Kidney (tissue), 14 donors: Measurements from ENCODE around the gene EXOC7. TPM values are rescaled to one million over a fixed set of nuclear protein-coding genes. Genes with fewer than 3 reads are reported as not detected.
A peak's percentile ranks its signal among the peaks of the same experiment; 100 is the strongest.

Source experiments
- DNase-seq, 5 donors: peaks; one replicate each; pipeline ENCODE4 v3.0.0-alpha.2; 2013 to 2020
- FAIRE-seq: peaks from 2 replicates; lab custom pipeline; 2012; peaks lifted over from hg19 to GRCh38; lab: Jason Lieb, UNC
- H3K27ac ChIP-seq, 2 donors: one replicate each; pipeline ENCODE4 v1.7.0; 2013; ENCODE audit warnings: low read depth in 2 of 2, low read length in 2 of 2, inconsistent platforms in 1 of 2
- H3K27me3 ChIP-seq: one replicate; pipeline ENCODE4 v1.7.1; 2013; ENCODE audit warnings: low read length, inconsistent platforms; ENCODE audit not compliant: control insufficient read depth, insufficient read depth
- H3K36me3 ChIP-seq, 3 donors: one replicate each; pipeline versions ENCODE4 v1.7.0 to v1.7.1; 2013; ENCODE audit warnings: low read length in 3 of 3, control low read depth in 1 of 3, inconsistent platforms in 1 of 3; ENCODE audit not compliant: insufficient read depth in 3 of 3, control insufficient read depth in 2 of 3
- H3K4me1 ChIP-seq, 3 donors: one replicate each; pipeline versions ENCODE4 v1.7.0 to v1.7.1; 2013; ENCODE audit warnings: low read length in 3 of 3, inconsistent platforms in 1 of 3, low read depth in 1 of 3; ENCODE audit not compliant: control insufficient read depth in 2 of 3, insufficient read depth in 2 of 3
- H3K4me3 ChIP-seq, 3 donors: one replicate each; pipeline versions ENCODE4 v1.7.0 to v1.8.1; 2013; ENCODE audit warnings: low read length in 3 of 3, control low read depth in 1 of 3, inconsistent platforms in 1 of 3
- H3K9ac ChIP-seq, 3 donors: one replicate each; pipeline versions ENCODE4 v1.7.0 to v1.7.1; 2013; ENCODE audit warnings: low read length in 3 of 3, control low read depth in 1 of 3, inconsistent platforms in 1 of 3
- H3K9me3 ChIP-seq, 3 donors: one replicate each; pipeline versions ENCODE4 v1.7.0 to v1.7.1; 2013; ENCODE audit warnings: low read length in 3 of 3, control low read depth in 1 of 3, inconsistent platforms in 1 of 3; ENCODE audit not compliant: control insufficient read depth in 2 of 3, insufficient read depth in 1 of 3
- intact Hi-C: fragments of 100-400 bp; cut with DNase I; formaldehyde crosslinking; loops from one replicate; pipeline ENCODE4 v1.11.1; 2022
- microRNA-seq: library from miRNA; unstranded; fragments of <30 nt; microRNA quantifications from one replicate; pipeline ENCODE4 v1.2.0, GENCODE V29; 2020
- polyA plus RNA-seq: library from polyadenylated mRNA; stranded (reverse); fragments of 350-450 nt; fragmentation: Illumina TruSeq; extraction: RNeasy Lipid Tissue Mini Kit (QIAGEN cat#74804); gene quantifications from one replicate; pipeline ENCODE4 v1.2.3, GENCODE V29; 2014; ENCODE audit warnings: low read depth, low replicate concordance; ENCODE audit not compliant: insufficient read depth
- total RNA-seq: library from RNA; stranded (reverse); fragmentation: NEBNext Ultra II Directional; extraction: Animal tissue kit (Norgen Biotek cat#: 25700); gene quantifications from one replicate; pipeline ENCODE4 v1.2.1, GENCODE V29; 2021
- TF ChIP-seq, protein P1 (sequence below): IDR thresholded peaks from 3 replicates; pipeline ENCODE4 v1.5.1; 2012; ENCODE audit warnings: mild to moderate bottlenecking, moderate library complexity, borderline replicate concordance; ENCODE audit not compliant: insufficient read depth; ENCODE audit errors: extremely low read depth
- donor health status: control.
- donor health status: control.
- donor health status: control.
- donor health status: control.
- donor health status: control.
- donor health status: DM: yes; HTN: yes; CAD: no.
- donor health status: Normal renal cell carcinoma (clear cell type).

The EXOC7 gene
- total and polyA plus RNA-seq, 2 donors from 2014 or later, result 83.2 to 143 TPM

GRCh38 chr17:76032780-76033108 lies 70.8 kb downstream of the EXOC7 start:
- no peaks in the 10 kb centered on the region for H3K36me3 ChIP-seq
- H3K27me3 ChIP-seq, result no peaks in the 10 kb centered on the region
- H3K9me3 ChIP-seq, result no peaks in the 10 kb centered on the region
- no peak overlapping the region for H3K4me3 ChIP-seq
- no peak overlapping the region for H3K9ac ChIP-seq
- DNase-seq (no peak), FAIRE-seq (no peak)
- peaks cover 0 to 12% (median 0%) of the 10 kb centered on the region in 3 donors for H3K4me1 ChIP-seq
- intact Hi-C loops, result no loop called here
- TF ChIP-seq, protein P1, sequence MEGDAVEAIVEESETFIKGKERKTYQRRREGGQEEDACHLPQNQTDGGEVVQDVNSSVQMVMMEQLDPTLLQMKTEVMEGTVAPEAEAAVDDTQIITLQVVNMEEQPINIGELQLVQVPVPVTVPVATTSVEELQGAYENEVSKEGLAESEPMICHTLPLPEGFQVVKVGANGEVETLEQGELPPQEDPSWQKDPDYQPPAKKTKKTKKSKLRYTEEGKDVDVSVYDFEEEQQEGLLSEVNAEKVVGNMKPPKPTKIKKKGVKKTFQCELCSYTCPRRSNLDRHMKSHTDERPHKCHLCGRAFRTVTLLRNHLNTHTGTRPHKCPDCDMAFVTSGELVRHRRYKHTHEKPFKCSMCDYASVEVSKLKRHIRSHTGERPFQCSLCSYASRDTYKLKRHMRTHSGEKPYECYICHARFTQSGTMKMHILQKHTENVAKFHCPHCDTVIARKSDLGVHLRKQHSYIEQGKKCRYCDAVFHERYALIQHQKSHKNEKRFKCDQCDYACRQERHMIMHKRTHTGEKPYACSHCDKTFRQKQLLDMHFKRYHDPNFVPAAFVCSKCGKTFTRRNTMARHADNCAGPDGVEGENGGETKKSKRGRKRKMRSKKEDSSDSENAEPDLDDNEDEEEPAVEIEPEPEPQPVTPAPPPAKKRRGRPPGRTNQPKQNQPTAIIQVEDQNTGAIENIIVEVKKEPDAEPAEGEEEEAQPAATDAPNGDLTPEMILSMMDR, result no peak
- H3K27ac ChIP-seq, result no peak overlapping the region

DNA sequence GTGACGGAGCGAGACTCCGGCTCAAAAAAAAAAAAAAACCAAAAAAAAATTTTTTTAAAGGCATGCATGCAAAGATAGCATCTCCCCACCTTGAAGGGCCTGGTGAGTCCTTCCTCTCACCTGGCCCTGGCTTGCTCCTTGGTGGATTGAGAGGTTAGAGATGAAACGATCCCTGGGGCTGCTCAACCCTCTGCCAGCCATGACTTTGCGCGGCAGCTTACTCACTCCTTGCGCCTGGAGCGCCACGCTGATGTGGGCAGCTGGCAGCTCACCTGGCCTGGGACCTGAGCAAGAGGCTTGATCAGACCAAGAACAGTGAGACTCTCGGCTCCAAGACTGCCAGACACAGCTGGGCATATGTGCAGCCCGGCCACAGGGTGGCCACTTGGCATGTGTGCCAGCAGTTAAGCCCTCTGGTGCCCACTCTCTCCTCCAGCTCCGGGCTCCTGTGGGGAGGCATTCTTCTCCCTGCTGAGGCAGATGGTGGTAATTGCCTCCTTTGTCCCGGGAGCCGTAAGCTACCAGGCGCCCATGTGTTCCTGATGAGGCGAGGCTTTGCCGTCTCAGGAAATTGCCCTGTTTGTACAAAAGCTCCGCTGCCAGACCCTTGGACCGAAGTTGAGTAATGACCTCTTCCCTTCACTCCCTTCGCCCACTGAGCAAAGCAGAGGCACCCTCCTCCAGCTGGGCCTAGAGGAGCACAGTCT lies 71.4 kb downstream of the EXOC7 start:
- DNase-seq (peak in 1 of 5 donors; percentile 39), FAIRE-seq (no peak)
- no peaks in the 10 kb centered on the region for H3K9me3 ChIP-seq
- intact Hi-C loops, result no loop called here
- no peak overlapping the region for H3K9ac ChIP-seq
- no peaks in the 10 kb centered on the region for H3K36me3 ChIP-seq
- H3K4me3 ChIP-seq, result no peak overlapping the region
- TF ChIP-seq, protein P1, result no peak
- H3K4me1 ChIP-seq, result peaks cover 0 to 14% (median 0%) of the 10 kb centered on the region in 3 donors
- H3K27me3 ChIP-seq, result no peaks in the 10 kb centered on the region
- no peak overlapping the region for H3K27ac ChIP-seq

Small RNA genes lying within 50 kb of the gene (microRNA-seq; reads per million reads assigned to microRNA genes)
- gene MIR6868, result 2.4 reads per million

Other genes with a start within 250 kb of the EXOC7 start
- 135 TPM for gene WBP2, start 248.5 kb downstream of the EXOC7 start, total RNA-seq
- gene WBP2, start 248.5 kb downstream of the EXOC7 start, polyA plus RNA-seq, result 151 TPM
- 118 TPM for gene TRIM47, start 225.2 kb downstream of the EXOC7 start, total RNA-seq
- gene TRIM47, start 225.2 kb downstream of the EXOC7 start, polyA plus RNA-seq, result 95.0 TPM
- 23.6 TPM for gene TRIM65, start 206.8 kb downstream of the EXOC7 start, total RNA-seq
- gene TRIM65, start 206.8 kb downstream of the EXOC7 start, polyA plus RNA-seq, result 11.5 TPM
- 89.8 TPM for gene MRPL38, start 198.9 kb downstream of the EXOC7 start, total RNA-seq
- gene MRPL38, start 198.9 kb downstream of the EXOC7 start, polyA plus RNA-seq, result 114 TPM
- 11.5 TPM for gene FBF1, start 162.7 kb downstream of the EXOC7 start, total RNA-seq
- gene FBF1, start 162.7 kb downstream of the EXOC7 start, polyA plus RNA-seq, result 5.7 TPM
- gene ACOX1, start 124.6 kb downstream of the EXOC7 start, total RNA-seq, result 60.6 TPM
- 24.7 TPM for gene ACOX1, start 124.6 kb downstream of the EXOC7 start, polyA plus RNA-seq
- 21.3 TPM for gene TEN1, start 124.5 kb downstream of the EXOC7 start, total RNA-seq
- 40.8 TPM for gene TEN1, start 124.5 kb downstream of the EXOC7 start, polyA plus RNA-seq
- gene CDK3, start 102.9 kb downstream of the EXOC7 start, total RNA-seq, result 7.1 TPM
- 7.4 TPM for gene CDK3, start 102.9 kb downstream of the EXOC7 start, polyA plus RNA-seq
- gene EVPL, start 76.5 kb downstream of the EXOC7 start, total RNA-seq, result 23.5 TPM
- gene EVPL, start 76.5 kb downstream of the EXOC7 start, polyA plus RNA-seq, result 11.1 TPM
- gene SRP68, start 31.3 kb downstream of the EXOC7 start, total RNA-seq, result 68.1 TPM
- 52.7 TPM for gene SRP68, start 31.3 kb downstream of the EXOC7 start, polyA plus RNA-seq
- not detected for gene GALR2, start 29.0 kb downstream of the EXOC7 start, total RNA-seq
- gene GALR2, start 29.0 kb downstream of the EXOC7 start, polyA plus RNA-seq, result not detected
- 0.22 TPM for gene ZACN, start 24.6 kb downstream of the EXOC7 start, total RNA-seq
- not detected for gene ZACN, start 24.6 kb downstream of the EXOC7 start, polyA plus RNA-seq
- gene FOXJ1, start 37.5 kb upstream of the EXOC7 start, total RNA-seq, result 6.8 TPM
- gene FOXJ1, start 37.5 kb upstream of the EXOC7 start, polyA plus RNA-seq, result 3.4 TPM
- gene RNF157, start 136.7 kb upstream of the EXOC7 start, total RNA-seq, result 4.8 TPM
- 12.4 TPM for gene RNF157, start 136.7 kb upstream of the EXOC7 start, polyA plus RNA-seq
- 54.3 TPM for gene UBALD2, start 161.6 kb upstream of the EXOC7 start, total RNA-seq
- gene UBALD2, start 161.6 kb upstream of the EXOC7 start, polyA plus RNA-seq, result 59.1 TPM
- 2.0 TPM for gene QRICH2, start 204.5 kb upstream of the EXOC7 start, total RNA-seq
- 2.5 TPM for gene QRICH2, start 204.5 kb upstream of the EXOC7 start, polyA plus RNA-seq